NB4 (cell line): Measurements from ENCODE around the gene GPR75.
A peak's percentile ranks its signal among the peaks of the same experiment; 100 is the strongest.
"Not testable (repeated sequence)": the region's sequence is repeated elsewhere in the genome, so short reads cannot be mapped to it uniquely, and the experiment has no call there.

Experiments used
- DNase-seq: peaks from one replicate; pipeline ENCODE4 v3.0.0; 2010; ENCODE audit warnings: low read depth
- H3K4me3 ChIP-seq: one replicate; pipeline ENCODE4 v1.5.1; 2011; ENCODE audit warnings: mild to moderate bottlenecking, low read depth, low read length, moderate library complexity
- CTCF ChIP-seq: IDR thresholded peaks from one replicate; pipeline ENCODE4 v1.5.1; 2012; ENCODE audit warnings: low read depth, low read length
- MAX ChIP-seq: IDR thresholded peaks from 2 replicates; pipeline ENCODE4 v1.6.1; 2011; ENCODE audit warnings: low read depth, low read length
- MYC ChIP-seq: IDR thresholded peaks from 2 replicates; pipeline ENCODE4 v1.6.1; 2011; ENCODE audit warnings: low read depth, low read length
- POLR2A ChIP-seq: IDR thresholded peaks from 2 replicates; pipeline ENCODE4 v1.6.1; 2011; ENCODE audit warnings: mild to moderate bottlenecking; ENCODE audit not compliant: insufficient read length; ENCODE audit errors: extremely low read depth

The GPR75 gene

GRCh38 chr2:53848062-53848461 lies 11.7 kb downstream of the GPR75 start:
- no peak for TF ChIP-seq MAX
- no peak for TF ChIP-seq MYC
- TF ChIP-seq POLR2A: no peak
- TF ChIP-seq CTCF: no peak
- DNase-seq: peak; percentile 33
- no peak overlapping the region for H3K4me3 ChIP-seq

- TF ChIP-seq MAX (no peak), MYC (no peak), CTCF (no peak), POLR2A (no peak)
- H3K4me3 ChIP-seq: no peak overlapping the region
- DNase-seq: no peak
These were observed 16.2 kb downstream of the GPR75 start for GRCh38 chr2:53843595-53843994.

GRCh38 chr2:53842891-53843290 lies 16.9 kb downstream of the GPR75 start:
- TF ChIP-seq MYC: no peak
- no peak for TF ChIP-seq POLR2A
- TF ChIP-seq MAX: no peak
- TF ChIP-seq CTCF: no peak
- no peak for DNase-seq
- no peak overlapping the region for H3K4me3 ChIP-seq

GRCh38 chr2:53841651-53842050 lies 18.1 kb downstream of the GPR75 start:
- DNase-seq, H3K4me3 ChIP-seq: not testable (repeated sequence)

GRCh38 chr2:53840580-53840979 lies 19.2 kb downstream of the GPR75 start:
- no peak for DNase-seq
- TF ChIP-seq POLR2A: no peak
- no peak for TF ChIP-seq MAX
- TF ChIP-seq CTCF: no peak
- no peak for TF ChIP-seq MYC
- no peak overlapping the region for H3K4me3 ChIP-seq

- not testable (repeated sequence) for DNase-seq, H3K4me3 ChIP-seq
These were observed 29.8 kb downstream of the GPR75 start for GRCh38 chr2:53829980-53830290.

GRCh38 chr2:53829273-53829979 lies 30.3 kb downstream of the GPR75 start:
- TF ChIP-seq MYC (no peak), CTCF (no peak), MAX (no peak), POLR2A (no peak)

More at GRCh38 chr2:53829273-53829979, 30.3 kb downstream of the GPR75 start:
- no peak overlapping the region for H3K4me3 ChIP-seq
- DNase-seq: no peak
